Measurements from ENCODE around the gene ZSWIM5.

DNA sequence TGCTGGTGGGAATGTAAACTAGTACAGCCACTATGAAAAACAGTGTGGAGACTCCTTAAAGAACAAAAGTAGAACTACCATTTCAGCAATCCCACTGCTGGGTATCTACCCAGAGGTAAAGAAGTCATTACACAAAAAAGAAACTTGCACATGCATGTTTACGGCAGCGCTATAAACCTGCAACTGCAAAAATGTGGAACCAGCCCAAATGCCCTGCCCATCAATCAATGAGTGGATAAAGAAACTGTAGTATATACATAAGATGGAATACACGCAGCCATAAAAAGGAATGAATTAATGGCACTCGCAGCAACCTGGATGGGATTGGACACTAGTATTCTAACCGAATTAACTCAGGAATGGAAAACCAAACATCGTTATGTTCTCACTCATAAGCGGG lies 51.0 kb downstream of the ZSWIM5 start:
- TF ChIP-seq, protein P1, sequence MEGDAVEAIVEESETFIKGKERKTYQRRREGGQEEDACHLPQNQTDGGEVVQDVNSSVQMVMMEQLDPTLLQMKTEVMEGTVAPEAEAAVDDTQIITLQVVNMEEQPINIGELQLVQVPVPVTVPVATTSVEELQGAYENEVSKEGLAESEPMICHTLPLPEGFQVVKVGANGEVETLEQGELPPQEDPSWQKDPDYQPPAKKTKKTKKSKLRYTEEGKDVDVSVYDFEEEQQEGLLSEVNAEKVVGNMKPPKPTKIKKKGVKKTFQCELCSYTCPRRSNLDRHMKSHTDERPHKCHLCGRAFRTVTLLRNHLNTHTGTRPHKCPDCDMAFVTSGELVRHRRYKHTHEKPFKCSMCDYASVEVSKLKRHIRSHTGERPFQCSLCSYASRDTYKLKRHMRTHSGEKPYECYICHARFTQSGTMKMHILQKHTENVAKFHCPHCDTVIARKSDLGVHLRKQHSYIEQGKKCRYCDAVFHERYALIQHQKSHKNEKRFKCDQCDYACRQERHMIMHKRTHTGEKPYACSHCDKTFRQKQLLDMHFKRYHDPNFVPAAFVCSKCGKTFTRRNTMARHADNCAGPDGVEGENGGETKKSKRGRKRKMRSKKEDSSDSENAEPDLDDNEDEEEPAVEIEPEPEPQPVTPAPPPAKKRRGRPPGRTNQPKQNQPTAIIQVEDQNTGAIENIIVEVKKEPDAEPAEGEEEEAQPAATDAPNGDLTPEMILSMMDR (IDR thresholded peaks at IDR 0.05): no peak
- no peak for TF ChIP-seq POLR2AphosphoS5 (IDR thresholded peaks at IDR 0.05)

Data from breast epithelium (tissue), 3 donors.